Measurements from ENCODE around the gene TAF1A. TPM values are rescaled to one million over a fixed set of nuclear protein-coding genes. Genes with fewer than 3 reads are reported as not detected.

TAF1A gene
- total RNA-seq, 1 donor from 2014 or later, result 32.8 TPM

DNA sequence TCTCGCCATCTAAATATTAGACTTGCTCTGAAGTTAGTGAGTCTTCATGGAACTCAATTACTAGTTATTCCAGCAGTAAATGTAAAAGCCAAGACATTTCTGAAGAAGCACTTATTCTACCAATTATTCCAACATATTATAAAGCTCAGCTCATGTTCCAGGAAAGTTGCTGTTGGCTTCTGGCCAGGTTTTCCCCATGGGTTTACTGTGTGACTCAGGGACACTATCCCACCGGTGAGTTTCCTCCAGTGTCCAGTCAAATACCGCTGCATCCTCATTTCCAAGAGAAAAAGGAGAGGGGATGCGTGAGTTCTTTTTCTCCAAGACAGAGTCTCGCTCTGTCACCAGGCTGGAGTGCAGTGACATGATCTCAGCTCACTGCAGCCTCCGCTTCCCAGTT, 32.6 kb downstream of the TAF1A start:
- Histone ChIP-seq H3K9ac (no peak overlapping the region), H3K27me3 (no peaks in the 10 kb centered on the region), H3K36me3 (peaks cover 10% of the 10 kb centered on the region), H3F3A (ENCODE audit: low read depth) (no peaks in the 10 kb centered on the region), H3K4me1 (no peaks in the 10 kb centered on the region), H3K27ac (no peak overlapping the region), H3K79me2 (ENCODE audit: low read depth) (no peaks in the 10 kb centered on the region), H4K20me1 (ENCODE audit: low read depth) (no peaks in the 10 kb centered on the region), H2AFZ (replicated peaks) (no peak overlapping the region), H3K4me2 (no peak overlapping the region), H3K9me3 (ENCODE audit: low read depth) (no peaks in the 10 kb centered on the region), H3K4me3 (no peak overlapping the region)
- Mint-ChIP-seq H3K4me1 (peaks cover 3% of the 10 kb centered on the region), H3K36me3 (peaks cover 9% of the 10 kb centered on the region), H3K4me3 (no peak overlapping the region), H3K27me3 (ENCODE audit: insufficient read depth, low read depth) (peaks cover 2% of the 10 kb centered on the region), H3K9me3 (no peaks in the 10 kb centered on the region), H3K27ac (no peak overlapping the region)
- DNase-seq (ENCODE audit: low spot score), result no peak
- TF ChIP-seq EZH2phosphoT487 (IDR thresholded peaks at IDR 0.05), result no peak
- TF ChIP-seq EZH2 (IDR thresholded peaks at IDR 0.05), result no peak
- TF ChIP-seq CTCF (IDR thresholded peaks at IDR 0.05), result no peak

DNA sequence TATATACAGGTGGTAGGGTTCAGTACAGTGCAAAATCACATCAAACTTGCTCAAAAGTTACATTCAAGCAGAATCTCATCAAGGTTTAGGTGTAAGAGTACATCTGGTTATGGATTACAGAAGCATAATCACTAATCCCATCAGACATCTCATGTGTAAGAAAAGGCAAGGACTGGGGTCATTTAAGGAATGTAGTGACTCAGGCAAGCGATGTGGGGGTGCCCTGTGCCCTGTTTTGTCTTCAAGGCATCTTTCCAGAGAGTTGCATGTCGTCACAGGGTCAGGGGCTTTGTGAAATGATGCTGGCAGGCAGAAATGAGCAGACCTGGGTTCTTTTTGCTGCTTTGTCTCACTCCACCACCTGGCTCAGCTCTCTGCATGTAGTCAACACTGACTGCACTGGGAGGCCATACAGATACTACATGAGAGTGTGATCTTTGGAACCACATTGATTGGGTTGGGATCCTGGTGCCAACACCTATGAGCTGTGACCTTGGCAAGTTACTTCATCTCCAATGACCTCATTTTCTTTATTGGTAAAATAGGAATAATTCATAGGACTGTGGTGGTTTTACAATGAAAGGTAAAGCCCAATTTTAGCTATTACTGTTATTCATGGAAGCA, 33.6 kb downstream of the TAF1A start:
- no peak for DNase-seq (ENCODE audit: low spot score)
- Mint-ChIP-seq H3K36me3 (peaks cover 6% of the 10 kb centered on the region), H3K27me3 (ENCODE audit: insufficient read depth, low read depth) (peaks cover 2% of the 10 kb centered on the region), H3K4me1 (peaks cover 3% of the 10 kb centered on the region), H3K27ac (no peak overlapping the region), H3K4me3 (no peak overlapping the region), H3K9me3 (no peaks in the 10 kb centered on the region)
- H3K36me3 ChIP-seq, result peaks cover 10% of the 10 kb centered on the region
- H3K4me3 ChIP-seq, result no peak overlapping the region
- no peak overlapping the region for H2AFZ ChIP-seq (replicated peaks)
- no peaks in the 10 kb centered on the region for H3K4me1 ChIP-seq
- no peaks in the 10 kb centered on the region for H3K9me3 ChIP-seq (ENCODE audit: low read depth)
- no peaks in the 10 kb centered on the region for H3K79me2 ChIP-seq (ENCODE audit: low read depth)
- H4K20me1 ChIP-seq (ENCODE audit: low read depth), result no peaks in the 10 kb centered on the region
- no peaks in the 10 kb centered on the region for H3F3A ChIP-seq (ENCODE audit: low read depth)
- H3K27ac ChIP-seq, result no peak overlapping the region
- no peaks in the 10 kb centered on the region for H3K27me3 ChIP-seq
- H3K4me2 ChIP-seq, result no peak overlapping the region
- TF ChIP-seq EZH2 (IDR thresholded peaks at IDR 0.05) (no peak), EZH2phosphoT487 (IDR thresholded peaks at IDR 0.05) (no peak), CTCF (IDR thresholded peaks at IDR 0.05) (no peak)
- H3K9ac ChIP-seq, result no peak overlapping the region

GRCh38 chr1:222554177-222554576, 35.6 kb downstream of the TAF1A start:
- Mint-ChIP-seq H3K9me3 (no peaks in the 10 kb centered on the region), H3K4me1 (peaks cover 3% of the 10 kb centered on the region), H3K4me3 (no peak overlapping the region), H3K36me3 (peaks cover 4% of the 10 kb centered on the region), H3K27me3 (ENCODE audit: insufficient read depth, low read depth) (peaks cover 2% of the 10 kb centered on the region), H3K27ac (no peak overlapping the region)
- H3K4me1 ChIP-seq, result no peaks in the 10 kb centered on the region
- H3K4me2 ChIP-seq, result no peak overlapping the region
- H2AFZ ChIP-seq (replicated peaks), result no peak overlapping the region
- no peaks in the 10 kb centered on the region for H3K79me2 ChIP-seq (ENCODE audit: low read depth)
- H3K4me3 ChIP-seq, result no peak overlapping the region
- no peak overlapping the region for H3K9ac ChIP-seq
- H3K27ac ChIP-seq, result no peak overlapping the region
- peaks cover 10% of the 10 kb centered on the region for H3K36me3 ChIP-seq
- no peaks in the 10 kb centered on the region for H3K27me3 ChIP-seq
- no peaks in the 10 kb centered on the region for H3F3A ChIP-seq (ENCODE audit: low read depth)
- TF ChIP-seq CTCF (IDR thresholded peaks at IDR 0.05), result no peak
- TF ChIP-seq EZH2phosphoT487 (IDR thresholded peaks at IDR 0.05), result no peak
- TF ChIP-seq EZH2 (IDR thresholded peaks at IDR 0.05), result no peak
- H3K9me3 ChIP-seq (ENCODE audit: low read depth), result no peaks in the 10 kb centered on the region
- DNase-seq (ENCODE audit: low spot score), result no peak
- H4K20me1 ChIP-seq (ENCODE audit: low read depth), result no peaks in the 10 kb centered on the region

Data from neural progenitor cell (in vitro differentiated cells).